ENCODE data around the gene ATG4C. TPM values are rescaled to one million over a fixed set of nuclear protein-coding genes. Genes with fewer than 3 reads are reported as not detected.
"Not testable (repeated sequence)": the region's sequence is repeated elsewhere in the genome, so short reads cannot be mapped to it uniquely, and the experiment has no call there.

Gene ATG4C
- total and polyA plus RNA-seq, 2 donors from 2014 or later: 8.7 to 9.5 TPM

GRCh38 chr1:62781841-62782543 lies 1.9 kb upstream of the ATG4C start:
- Histone ChIP-seq H3K4me3 (ENCODE audit: low read length in 3 of 3) (no peak overlapping the region), H3K9me3 (ENCODE audit: control insufficient read depth in 2 of 3, insufficient read depth in 1 of 3, low read length in 3 of 3) (no peaks in the 10 kb centered on the region), H3K27ac (ENCODE audit: low read depth in 2 of 2, low read length in 2 of 2) (no peak overlapping the region), H3K4me1 (ENCODE audit: control insufficient read depth in 2 of 3, insufficient read depth in 2 of 3, low read depth in 1 of 3, low read length in 3 of 3) (peaks cover 0 to 10% (median 0%) of the 10 kb centered on the region in 3 donors), H3K36me3 (ENCODE audit: control insufficient read depth in 2 of 3, insufficient read depth in 3 of 3, low read length in 3 of 3) (no peaks in the 10 kb centered on the region), H3K9ac (ENCODE audit: low read length in 3 of 3) (no peak overlapping the region), H3K27me3 (ENCODE audit: control insufficient read depth, insufficient read depth, low read length) (no peaks in the 10 kb centered on the region)
- no peak for TF ChIP-seq CTCF (IDR thresholded peaks at IDR 0.05; ENCODE audit: borderline replicate concordance, extremely low read depth, insufficient read depth)
- no peak for FAIRE-seq
- no peak for DNase-seq
- intact Hi-C loops (cut with DNase I): no loop called here

DNA sequence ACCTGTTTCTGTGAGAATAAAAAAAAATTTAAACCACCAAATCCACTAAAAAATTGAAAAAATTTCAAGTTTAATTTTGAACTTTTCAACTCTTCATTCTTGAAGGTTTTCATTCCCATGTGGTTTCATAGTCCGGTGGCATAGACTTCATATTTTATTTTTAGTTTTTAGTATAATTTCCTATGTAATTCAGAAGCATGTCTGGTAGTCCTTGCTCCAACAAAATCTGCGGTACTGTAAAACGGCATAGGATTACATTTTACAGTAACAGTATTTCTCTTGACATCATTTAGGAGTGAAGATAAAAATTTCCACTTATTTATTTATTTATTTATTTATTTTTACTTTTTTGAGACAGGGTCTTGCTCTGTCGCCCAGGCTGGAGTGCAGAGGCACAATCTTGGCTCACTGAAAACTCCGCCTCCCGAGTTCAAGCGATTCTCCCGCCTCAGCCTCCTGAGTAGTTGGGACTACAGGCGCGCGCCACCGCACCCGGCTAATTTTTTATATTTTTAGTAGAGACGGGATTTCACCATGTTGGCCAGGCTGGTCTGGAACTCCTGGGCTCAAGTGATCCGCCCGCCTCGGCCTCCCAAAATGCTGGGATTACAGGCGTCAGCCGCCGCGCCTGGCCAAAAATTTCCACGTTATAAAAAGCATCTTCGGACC lies 1.3 kb upstream of the ATG4C start:
- H3K9me3 ChIP-seq (ENCODE audit: control insufficient read depth in 2 of 3, insufficient read depth in 1 of 3, low read length in 3 of 3); H3K9ac ChIP-seq (ENCODE audit: low read length in 3 of 3); H3K36me3 ChIP-seq (ENCODE audit: control insufficient read depth in 2 of 3, insufficient read depth in 3 of 3, low read length in 3 of 3); H3K27me3 ChIP-seq (ENCODE audit: control insufficient read depth, insufficient read depth, low read length); FAIRE-seq; intact Hi-C loops (cut with DNase I); H3K27ac ChIP-seq (ENCODE audit: low read depth in 2 of 2, low read length in 2 of 2): not testable (repeated sequence)
- Histone ChIP-seq H3K4me1 (ENCODE audit: control insufficient read depth in 2 of 3, insufficient read depth in 2 of 3, low read depth in 1 of 3, low read length in 3 of 3) (peaks cover 0 to 10% (median 0%) of the 10 kb centered on the region in 3 donors), H3K4me3 (ENCODE audit: low read length in 3 of 3) (peak overlapping the region in 1 of 3 donors; percentile 100)
- DNase-seq: peak in 2 of 5 donors; percentile 52 to 67

DNA sequence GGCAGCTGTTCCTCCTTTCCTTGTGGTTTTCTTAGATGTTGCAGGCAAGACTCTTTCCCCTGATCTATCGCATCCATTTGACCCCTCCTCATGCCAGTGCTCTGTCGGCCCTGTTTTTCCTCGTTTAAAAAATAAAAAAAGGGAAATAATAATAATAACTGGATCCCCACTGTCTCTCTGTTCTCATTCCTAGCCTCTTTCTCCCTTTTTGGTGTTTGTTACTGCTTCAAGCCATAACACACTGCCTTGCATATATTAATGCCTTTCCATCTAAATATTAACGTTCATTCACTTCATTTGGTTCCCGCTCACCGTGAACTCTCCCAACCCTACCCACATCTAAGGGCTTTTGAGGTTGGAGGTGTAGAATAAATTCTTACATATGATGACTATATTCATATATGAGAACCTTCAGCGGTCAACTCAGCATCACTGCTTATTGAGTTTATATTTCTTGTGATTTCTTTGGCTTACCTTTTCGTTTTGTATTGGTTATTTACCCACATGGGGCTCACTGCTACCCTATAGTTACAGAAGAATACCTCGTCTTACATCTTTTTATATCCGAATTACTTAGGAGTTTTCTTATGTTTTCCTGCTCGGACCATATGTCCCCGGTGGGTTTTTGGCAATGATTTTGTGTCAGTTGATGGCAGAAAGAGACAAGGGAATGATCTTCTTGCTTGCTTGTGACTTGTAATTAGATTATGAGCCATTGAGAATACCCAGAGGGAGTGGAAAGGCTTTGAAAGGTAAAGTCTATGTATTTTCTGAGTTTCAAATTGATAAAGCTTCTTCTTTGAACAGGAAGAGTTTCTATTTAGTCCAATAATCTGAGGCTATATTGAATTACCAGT lies 805 bp downstream of the ATG4C start:
- H3K4me1 ChIP-seq (ENCODE audit: control insufficient read depth in 2 of 3, insufficient read depth in 2 of 3, low read depth in 1 of 3, low read length in 3 of 3): peaks cover 0 to 4% (median 0%) of the 10 kb centered on the region in 3 donors
- intact Hi-C loops (cut with DNase I): no loop called here
- peak overlapping the region; percentile 83 to 100 (median 98) for H3K9ac ChIP-seq (ENCODE audit: low read length in 3 of 3)
- FAIRE-seq (no peak), DNase-seq (peak in 1 of 5 donors; percentile 3)
- peak; percentile 6 for TF ChIP-seq CTCF (IDR thresholded peaks at IDR 0.05; ENCODE audit: borderline replicate concordance, extremely low read depth, insufficient read depth)
- no peaks in the 10 kb centered on the region for H3K36me3 ChIP-seq (ENCODE audit: control insufficient read depth in 2 of 3, insufficient read depth in 3 of 3, low read length in 3 of 3)
- H3K4me3 ChIP-seq (ENCODE audit: low read length in 3 of 3): peak overlapping the region; percentile 100
- peak overlapping the region in 1 of 2 donors; percentile 98 for H3K27ac ChIP-seq (ENCODE audit: low read depth in 2 of 2, low read length in 2 of 2)
- H3K27me3 ChIP-seq (ENCODE audit: control insufficient read depth, insufficient read depth, low read length): no peaks in the 10 kb centered on the region
- H3K9me3 ChIP-seq (ENCODE audit: control insufficient read depth in 2 of 3, insufficient read depth in 1 of 3, low read length in 3 of 3): no peaks in the 10 kb centered on the region
